ENCODE data around the gene VDAC2. TPM values are rescaled to one million over a fixed set of nuclear protein-coding genes. Genes with fewer than 3 reads are reported as not detected.
A peak's percentile ranks its signal among the peaks of the same experiment; 100 is the strongest.

Gene VDAC2
- total RNA-seq, 1 donor from 2014 or later, result 244 TPM

DNA sequence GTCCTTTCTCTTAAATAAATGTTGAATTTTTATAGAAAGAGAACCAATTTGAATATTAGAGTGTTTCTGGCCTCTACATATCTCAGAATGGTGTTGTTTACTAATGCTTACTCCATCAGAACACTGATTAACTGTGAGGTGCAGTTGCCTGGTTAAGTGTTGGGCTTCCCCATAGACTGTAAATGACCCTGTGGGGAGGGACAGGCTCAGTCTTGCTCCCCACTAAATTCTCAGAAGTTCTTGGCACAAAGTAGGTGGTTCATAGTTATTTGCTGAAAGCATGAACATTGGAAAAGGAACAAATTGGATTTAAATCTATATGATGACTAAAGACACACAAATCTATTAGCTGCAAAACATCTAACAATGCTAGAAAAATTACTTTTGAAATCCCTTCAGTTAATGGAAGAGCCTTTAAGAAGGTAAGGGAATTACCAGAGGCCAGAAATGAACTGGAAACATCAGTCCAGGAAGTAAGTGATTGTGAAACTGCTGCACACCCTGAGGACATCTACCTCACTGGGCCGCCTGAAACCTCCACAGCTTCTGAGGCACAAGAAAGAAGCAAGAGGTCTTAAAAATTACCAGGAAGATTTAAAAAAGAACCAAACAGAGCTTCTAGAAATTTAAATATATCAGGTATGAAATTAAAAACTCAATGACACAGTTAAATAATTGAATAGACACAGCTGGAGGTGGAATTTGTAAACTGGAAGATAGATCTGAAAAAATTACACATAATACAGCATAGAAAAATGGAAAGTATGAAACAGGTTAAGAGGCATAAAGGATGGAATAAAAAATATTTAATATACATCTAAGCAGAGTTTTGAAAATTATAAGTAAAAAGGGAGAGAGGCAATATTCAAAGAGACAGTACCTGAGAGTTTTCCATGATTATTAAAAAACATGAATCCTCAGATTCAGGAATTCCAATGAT lies 43.0 kb downstream of the VDAC2 start:
- no peak for DNase-seq (ENCODE audit: low read depth)

DNA sequence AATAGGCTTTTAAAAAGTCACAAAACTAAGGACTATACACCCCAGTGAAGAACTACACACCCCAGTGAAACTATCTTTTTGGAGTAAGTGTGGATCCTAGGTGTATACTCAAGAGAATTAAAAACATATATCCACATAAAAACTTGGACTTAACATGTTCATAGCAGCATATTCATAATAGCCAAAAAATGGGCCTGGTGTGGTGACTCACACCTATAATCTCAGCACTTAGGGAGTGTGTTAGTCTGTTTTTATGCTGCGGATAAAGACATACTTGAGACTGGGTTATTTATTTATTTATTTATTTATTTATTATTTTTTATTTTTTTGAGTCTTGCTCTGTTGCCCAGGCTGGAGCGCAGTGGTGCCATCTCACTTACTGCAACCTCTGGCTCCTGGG lies 44.1 kb downstream of the VDAC2 start:
- no peak for DNase-seq (ENCODE audit: low read depth)

DNA sequence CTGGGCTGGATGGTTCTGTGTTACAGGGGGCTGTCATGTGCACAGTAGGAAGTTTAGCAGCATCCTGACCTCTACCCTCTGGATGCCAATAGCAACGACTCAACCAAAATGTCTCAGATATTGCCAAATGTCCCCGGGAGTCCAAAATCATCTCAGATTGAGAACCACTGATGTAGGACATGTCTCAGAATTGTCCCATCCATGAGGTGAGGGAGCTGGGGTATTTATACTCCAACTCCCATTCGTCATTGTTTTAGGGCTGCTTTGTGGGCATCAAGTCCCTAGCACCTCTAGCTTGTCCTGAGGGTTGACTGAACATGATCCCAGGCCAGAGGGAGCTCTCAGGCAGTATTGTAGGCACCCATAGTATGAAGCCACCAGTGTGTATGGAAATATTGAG lies 50.4 kb downstream of the VDAC2 start:
- DNase-seq (ENCODE audit: low read depth), result no peak

DNA sequence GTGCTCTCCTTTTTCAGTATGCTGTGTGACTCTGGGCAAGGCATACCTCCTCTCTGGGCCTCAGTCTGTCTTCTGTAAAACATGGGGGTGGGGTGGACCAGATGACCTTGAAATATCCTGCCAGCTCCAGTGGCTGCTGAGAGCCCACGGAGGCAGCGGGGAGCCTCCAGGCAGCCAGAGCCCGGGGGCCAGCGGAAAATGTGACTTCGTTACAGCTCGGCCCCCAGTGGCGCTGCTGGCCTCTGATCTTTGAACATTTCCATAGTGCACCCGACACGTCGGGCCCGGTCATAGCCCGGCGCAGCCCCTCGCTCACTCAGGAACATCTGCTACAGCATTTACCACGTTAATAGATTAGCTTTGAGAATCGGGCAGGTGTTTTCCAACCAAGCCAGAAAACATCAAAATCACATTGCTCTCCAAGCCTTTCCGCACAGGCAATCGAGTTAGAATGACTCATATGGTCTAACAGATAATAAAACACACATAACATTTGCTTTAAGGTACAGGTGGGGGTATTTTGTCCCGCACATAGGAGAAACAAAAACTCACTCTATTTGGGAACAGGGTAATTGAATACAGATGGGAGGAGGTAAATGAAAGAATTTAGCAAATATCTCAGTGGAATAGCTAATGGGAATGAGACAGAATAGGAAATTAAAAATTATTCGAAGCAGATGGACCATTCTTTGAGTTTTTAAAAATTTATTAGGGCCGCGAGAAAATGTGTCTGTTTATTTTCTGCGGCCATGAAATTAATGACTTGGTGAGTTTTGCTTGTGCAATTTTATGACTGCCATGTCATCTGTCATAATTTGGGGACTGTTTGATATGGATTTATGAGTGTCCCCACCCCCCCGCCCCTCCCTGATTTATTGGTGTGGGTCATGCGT lies 51.5 kb downstream of the VDAC2 start:
- peak; percentile 44 for DNase-seq (ENCODE audit: low read depth)

DNA sequence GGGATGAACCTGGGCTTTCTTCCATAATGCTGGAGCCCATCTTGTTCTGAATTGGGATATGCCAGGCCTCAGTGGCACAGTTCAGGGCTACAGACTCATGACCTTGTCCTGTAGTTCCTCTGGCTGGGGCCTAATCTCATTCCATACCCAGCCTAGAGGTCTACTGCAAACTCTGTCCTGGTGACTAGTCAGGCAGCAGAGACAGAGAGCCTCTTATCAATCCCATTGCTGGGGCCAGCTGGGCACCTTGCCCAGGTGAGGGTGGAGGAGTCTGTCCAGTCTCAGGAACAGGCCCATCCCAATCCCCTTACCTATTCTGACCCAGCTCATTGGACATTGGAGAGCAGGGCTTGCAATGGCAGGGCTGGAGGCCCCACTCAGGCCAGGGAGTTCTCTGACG lies 53.2 kb downstream of the VDAC2 start:
- no peak for DNase-seq (ENCODE audit: low read depth)

DNA sequence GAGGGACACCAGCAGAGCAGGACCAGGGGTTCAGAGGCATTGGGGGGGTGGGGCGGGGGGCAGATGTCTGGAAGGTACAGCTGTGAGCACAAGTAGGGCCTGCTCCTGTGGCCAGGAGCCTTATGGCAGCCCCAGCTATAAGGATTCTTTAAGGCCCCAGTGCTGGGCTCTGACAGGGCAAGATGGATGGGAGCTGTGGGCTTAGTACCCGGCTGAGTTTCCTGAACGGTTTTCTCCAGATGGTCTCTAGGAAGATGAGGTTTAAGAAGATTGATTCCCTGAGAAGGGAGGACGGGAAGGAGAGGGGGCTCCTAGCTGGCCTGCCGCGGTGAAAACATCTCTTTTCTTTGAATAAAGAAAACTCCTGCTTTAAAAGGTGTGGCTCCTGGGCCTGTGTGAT lies 55.3 kb downstream of the VDAC2 start:
- DNase-seq (ENCODE audit: low read depth), result no peak

DNA sequence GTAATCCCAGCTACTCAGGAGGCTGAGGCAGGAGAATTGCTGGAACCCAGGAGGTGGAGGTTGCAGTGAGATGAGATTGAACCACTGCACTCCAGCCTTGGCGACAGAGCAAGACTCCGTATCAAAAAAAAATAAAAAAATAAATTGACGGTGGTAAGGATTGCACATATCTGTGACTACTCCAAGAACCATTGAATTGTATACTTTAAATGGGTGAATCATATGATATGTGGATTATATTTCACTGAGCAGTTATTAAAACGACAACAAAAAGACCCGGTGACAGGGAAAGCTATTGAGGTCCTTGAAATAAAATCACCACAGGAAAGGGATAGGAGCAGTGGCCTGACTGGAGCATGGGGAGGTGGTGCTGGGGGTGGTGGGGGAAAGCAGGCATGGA lies 56.3 kb downstream of the VDAC2 start:
- DNase-seq (ENCODE audit: low read depth), result no peak

DNA sequence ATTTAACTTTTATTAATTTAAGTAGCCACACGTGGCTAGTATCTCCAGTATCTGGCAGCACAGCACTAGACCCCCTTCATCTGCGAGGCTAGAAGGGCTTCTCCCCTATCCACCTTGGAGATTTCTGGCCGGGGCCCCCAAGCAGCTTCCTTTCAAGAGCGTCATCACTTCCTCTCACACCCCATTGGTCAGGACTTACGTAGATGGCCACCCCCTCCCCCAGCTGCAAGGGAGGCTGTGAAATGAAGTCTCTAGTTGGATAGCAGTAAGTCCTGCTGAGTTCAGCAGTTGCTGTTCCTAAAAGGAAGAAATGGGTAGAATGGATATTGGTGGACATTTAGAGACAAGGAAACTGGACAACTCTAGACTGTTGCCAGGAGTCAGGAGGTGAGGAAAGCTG lies 59.0 kb downstream of the VDAC2 start:
- DNase-seq (ENCODE audit: low read depth), result no peak

DNA sequence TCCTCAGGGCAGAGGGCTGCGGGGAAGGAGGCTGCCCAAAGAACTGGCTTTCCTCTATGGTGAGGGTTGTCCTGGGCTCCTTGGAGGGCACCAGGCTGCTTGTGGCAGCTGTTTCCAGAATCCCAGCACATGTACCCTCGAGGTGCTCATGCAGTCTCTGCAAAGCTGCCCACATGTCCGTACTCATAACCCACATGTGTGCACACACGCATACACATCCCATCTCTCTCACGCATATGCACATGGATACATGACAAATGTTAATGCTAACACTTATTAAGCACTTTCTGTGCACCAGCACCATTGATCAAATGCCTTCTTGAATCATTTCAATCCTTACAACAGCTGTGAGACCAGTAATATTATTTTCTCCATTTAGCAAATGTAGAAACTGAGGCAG lies 61.5 kb downstream of the VDAC2 start:
- no peak for DNase-seq (ENCODE audit: low read depth)

DNA sequence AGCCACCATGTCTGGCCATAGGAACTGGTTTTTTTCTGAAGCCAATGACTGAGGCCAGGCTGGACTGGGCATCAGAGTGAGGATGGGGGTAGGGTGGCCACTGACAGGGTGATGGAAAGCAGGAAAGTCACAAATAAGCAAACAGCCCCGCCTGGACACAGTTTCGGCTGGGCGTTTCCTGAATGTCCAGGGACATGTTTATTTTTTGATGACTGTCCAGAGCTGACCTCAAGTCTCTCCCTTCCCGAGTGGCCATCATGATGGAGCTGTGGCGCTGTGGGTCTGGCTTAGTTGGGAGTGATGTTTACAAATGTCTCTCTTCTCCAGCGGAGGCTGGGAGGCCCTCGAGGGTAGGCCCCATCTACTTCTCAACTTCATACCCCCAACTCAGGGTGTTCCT lies 62.3 kb downstream of the VDAC2 start:
- no peak for DNase-seq (ENCODE audit: low read depth)

DNA sequence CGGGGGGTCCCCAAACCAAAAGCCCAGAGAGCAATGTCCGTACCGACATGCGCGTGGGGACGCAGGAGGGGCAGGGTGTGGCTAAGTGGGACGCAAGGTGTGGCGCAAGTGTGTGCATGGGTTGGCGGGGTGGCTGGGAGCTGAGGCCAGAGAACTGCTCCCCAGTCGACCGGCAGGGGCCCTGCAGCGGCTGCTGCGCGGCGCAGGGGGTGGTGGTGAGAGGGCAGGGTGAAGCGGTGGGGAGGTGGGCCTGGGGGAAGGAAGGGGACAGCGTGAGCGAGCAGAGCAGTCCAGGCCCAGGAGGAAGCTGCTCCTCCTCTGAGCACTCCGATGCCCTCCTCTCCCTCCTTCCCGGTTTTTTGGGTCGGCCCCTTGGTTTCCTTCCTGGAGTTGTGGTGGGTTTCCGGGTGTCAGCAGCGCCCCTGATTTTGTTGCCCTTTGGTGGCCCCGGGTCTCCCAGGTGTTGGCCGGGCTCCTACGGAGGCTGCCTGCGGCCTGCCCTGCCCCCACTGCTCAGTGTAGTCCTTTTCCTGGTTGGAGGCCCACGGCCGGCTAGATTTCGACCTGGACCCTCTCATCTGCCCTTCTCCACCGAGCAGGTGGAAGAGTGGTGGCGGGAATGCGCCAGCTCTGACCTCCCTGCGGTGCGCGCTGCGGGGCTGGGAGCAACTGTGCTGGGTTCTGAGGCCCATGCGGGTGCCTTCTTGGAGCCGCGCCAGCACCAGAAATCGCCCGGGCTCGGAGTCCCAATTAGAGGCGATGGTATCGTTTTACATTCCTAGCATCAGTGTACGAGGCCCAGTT lies 65.7 kb downstream of the VDAC2 start:
- DNase-seq (ENCODE audit: low read depth), result no peak

DNA sequence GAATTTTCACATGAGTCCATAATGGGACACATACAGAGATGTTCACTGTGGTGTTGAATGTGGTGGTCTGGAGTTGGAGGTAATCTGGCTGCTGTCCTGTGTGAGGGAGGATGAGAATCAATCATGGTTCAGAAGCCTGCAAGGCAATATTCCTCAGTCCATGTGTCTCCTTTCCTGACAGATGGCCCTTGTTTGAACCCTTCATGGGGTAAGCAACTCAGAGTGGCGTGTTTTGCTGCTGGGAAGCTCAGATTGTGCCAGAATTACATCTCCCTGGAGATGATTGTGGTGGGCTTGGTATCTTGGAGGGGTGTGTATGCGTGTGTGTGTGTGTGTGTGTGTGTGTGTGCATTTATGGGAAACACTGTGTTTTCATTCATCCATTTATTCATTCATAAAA lies 69.6 kb downstream of the VDAC2 start:
- DNase-seq (ENCODE audit: low read depth), result no peak

Other genes starting within 250 kb of the VDAC2 start
- 36.4 and 41.3 TPM in 2 replicates for gene SAMD8, start 99.1 kb upstream of the VDAC2 start, total RNA-seq
- gene COMTD1, start 25.2 kb downstream of the VDAC2 start, total RNA-seq, result 11.4 and 30.0 TPM in 2 replicates
- gene ZNF503, start 191.0 kb downstream of the VDAC2 start, total RNA-seq, result 5.2 and 21.7 TPM in 2 replicates
- gene LRMDA, start 220.8 kb downstream of the VDAC2 start, total RNA-seq, result 8.7 and 11.7 TPM in 2 replicates

Data from renal cortical epithelial cell (primary cell).